ENCODE results near the gene IFITM10.

DNA sequence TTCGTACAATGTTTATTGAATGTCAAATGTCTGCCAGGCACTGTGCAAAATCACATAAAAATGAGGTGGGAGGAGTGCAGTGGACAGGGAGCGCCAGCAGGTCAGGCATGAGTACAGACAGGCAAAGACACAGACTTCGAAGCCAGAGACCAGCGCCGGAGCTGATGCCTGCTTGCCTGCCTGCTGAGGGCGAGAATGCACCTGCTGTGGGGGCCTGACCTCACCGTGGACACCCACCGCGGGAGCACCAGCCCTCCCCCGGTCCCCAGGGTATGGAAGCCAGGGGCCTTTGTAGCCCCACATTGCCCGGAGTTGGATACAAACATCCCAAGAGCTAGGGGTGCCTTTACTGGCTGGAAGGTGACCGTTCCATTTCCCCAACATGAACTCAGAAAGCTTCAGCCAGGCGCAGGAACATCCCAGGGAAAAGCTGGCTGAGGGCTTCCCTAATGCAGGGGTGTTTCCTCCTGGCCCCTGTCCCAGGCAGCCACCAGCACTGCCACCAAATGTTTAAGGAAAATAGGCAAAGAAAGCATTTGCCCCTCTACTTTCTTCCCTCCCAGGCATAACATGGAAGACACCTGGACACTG lies 17.9 kb downstream of the IFITM10 start:
- TF ChIP-seq, protein P1, sequence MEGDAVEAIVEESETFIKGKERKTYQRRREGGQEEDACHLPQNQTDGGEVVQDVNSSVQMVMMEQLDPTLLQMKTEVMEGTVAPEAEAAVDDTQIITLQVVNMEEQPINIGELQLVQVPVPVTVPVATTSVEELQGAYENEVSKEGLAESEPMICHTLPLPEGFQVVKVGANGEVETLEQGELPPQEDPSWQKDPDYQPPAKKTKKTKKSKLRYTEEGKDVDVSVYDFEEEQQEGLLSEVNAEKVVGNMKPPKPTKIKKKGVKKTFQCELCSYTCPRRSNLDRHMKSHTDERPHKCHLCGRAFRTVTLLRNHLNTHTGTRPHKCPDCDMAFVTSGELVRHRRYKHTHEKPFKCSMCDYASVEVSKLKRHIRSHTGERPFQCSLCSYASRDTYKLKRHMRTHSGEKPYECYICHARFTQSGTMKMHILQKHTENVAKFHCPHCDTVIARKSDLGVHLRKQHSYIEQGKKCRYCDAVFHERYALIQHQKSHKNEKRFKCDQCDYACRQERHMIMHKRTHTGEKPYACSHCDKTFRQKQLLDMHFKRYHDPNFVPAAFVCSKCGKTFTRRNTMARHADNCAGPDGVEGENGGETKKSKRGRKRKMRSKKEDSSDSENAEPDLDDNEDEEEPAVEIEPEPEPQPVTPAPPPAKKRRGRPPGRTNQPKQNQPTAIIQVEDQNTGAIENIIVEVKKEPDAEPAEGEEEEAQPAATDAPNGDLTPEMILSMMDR (IDR thresholded peaks at IDR 0.05; ENCODE audit: low read depth, low read length): no peak
- no peak for TF ChIP-seq POLR2A (IDR thresholded peaks at IDR 0.05; ENCODE audit: extremely low read depth, insufficient read length)

Measured in NB4 (cell line).